Measurements from ENCODE around the gene PDZD8.

GRCh38 chr10:117268258-117268657, 107.0 kb downstream of the PDZD8 start:
- no peak for TF ChIP-seq CTCF (conservative IDR thresholded peaks at IDR 0.05 in 1 of 2, IDR thresholded peaks at IDR 0.05 in 1 of 2; ENCODE audit: low read depth in 1 of 2, low read length in 2 of 2)
- TF ChIP-seq EZH2 (IDR thresholded peaks at IDR 0.05; ENCODE audit: low read length, missing control alignments): no peak

Measured in fibroblast of lung (primary cell).